Progenitor cell of endocrine pancreas (in vitro differentiated cells): ENCODE measurements around the gene STRADB. TPM values are rescaled to one million over a fixed set of nuclear protein-coding genes. Genes with fewer than 3 reads are reported as not detected.
"Not testable (repeated sequence)": the region's sequence is repeated elsewhere in the genome, so short reads cannot be mapped to it uniquely, and the experiment has no call there.

Source experiments
- DNase-seq: peaks from one replicate; pipeline ENCODE4 v3.0.0; 2021; ENCODE audit warnings: low spot score; ENCODE audit not compliant: unreplicated experiment
- H3K27ac Mint-ChIP-seq: 2 replicates; pipeline ENCODE4 v1.8.0; 2021; ENCODE audit warnings: mild to moderate bottlenecking, moderate library complexity, mixed read lengths
- H3K27me3 Mint-ChIP-seq: 2 replicates; pipeline ENCODE4 v1.8.0; 2021; ENCODE audit warnings: mixed read lengths
- H3K36me3 Mint-ChIP-seq: 2 replicates; pipeline ENCODE4 v1.8.0; 2022; ENCODE audit warnings: mixed read lengths; ENCODE audit not compliant: insufficient read depth
- H3K4me1 Mint-ChIP-seq: 2 replicates; pipeline ENCODE4 v1.8.0; 2021; ENCODE audit warnings: low read depth, mixed read lengths
- H3K4me3 Mint-ChIP-seq: 2 replicates; pipeline ENCODE4 v1.8.0; 2021; ENCODE audit warnings: low read depth, mild to moderate bottlenecking, moderate library complexity, mixed read lengths
- H3K9me3 Mint-ChIP-seq: 2 replicates; pipeline ENCODE4 v1.8.0; 2021; ENCODE audit warnings: low read depth, mixed read lengths
- CTCF ChIP-seq: fragments of 200-600 bp; sonication (generic); IDR thresholded peaks from one replicate; pipeline ENCODE4 v1.5.0; 2021; ENCODE audit warnings: antibody characterized with exemption, mild to moderate bottlenecking; ENCODE audit not compliant: unreplicated experiment
- total RNA-seq: library from RNA; stranded (reverse); gene quantifications from 2 replicates; pipeline ENCODE4 v1.2.1, GENCODE V29; 2021

STRADB gene
- total RNA-seq, 1 donor from 2014 or later, result 48.2 TPM

DNA sequence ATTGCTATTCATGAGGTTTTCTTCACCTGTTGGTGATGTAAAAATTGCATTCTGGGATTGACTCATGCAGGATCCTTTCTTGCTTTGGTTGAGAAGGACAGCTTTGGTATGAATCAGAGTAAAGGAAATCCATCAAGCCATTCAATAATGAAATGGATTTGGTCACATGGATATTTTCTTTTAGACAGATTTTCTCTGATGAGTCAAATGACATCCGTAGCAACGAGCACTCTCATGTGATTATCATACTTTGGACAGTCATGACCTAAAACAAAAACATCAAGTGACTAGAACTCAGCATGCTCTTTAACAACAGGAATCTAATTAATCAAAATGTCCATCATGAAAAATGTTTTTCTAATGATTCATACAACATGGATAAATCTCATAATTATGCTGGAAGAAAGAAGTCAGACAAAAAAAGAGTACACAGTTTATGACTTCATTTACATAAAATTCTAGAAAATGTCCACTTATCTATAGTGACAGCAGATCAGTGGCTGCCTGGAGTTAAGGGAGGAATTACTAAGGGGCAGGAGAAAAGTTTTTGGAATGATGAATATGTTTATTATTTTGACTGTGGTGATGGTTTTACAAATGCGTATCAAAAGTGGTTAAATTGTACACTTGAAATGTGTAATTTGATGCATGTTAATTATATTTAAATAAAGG is 31.0 kb upstream of the STRADB start:
- Mint-ChIP-seq H3K9me3 (no peaks in the 10 kb centered on the region), H3K4me1 (no peaks in the 10 kb centered on the region), H3K36me3 (peaks cover 7% of the 10 kb centered on the region), H3K4me3 (no peak overlapping the region), H3K27ac (no peak overlapping the region), H3K27me3 (no peaks in the 10 kb centered on the region)
- no peak for DNase-seq
- TF ChIP-seq CTCF, result no peak

GRCh38 chr2:201425952-201426351 is 25.6 kb upstream of the STRADB start:
- Mint-ChIP-seq H3K4me1 (no peaks in the 10 kb centered on the region), H3K9me3 (peaks cover 18% of the 10 kb centered on the region), H3K27me3 (no peaks in the 10 kb centered on the region), H3K36me3 (peaks cover 18% of the 10 kb centered on the region), H3K27ac (no peak overlapping the region), H3K4me3 (no peak overlapping the region)
- no peak for DNase-seq
- no peak for TF ChIP-seq CTCF

- H3K4me3 Mint-ChIP-seq, H3K4me1 Mint-ChIP-seq, H3K27ac Mint-ChIP-seq, H3K27me3 Mint-ChIP-seq, DNase-seq: not testable (repeated sequence)
- H3K9me3 Mint-ChIP-seq, result peaks cover 25% of the 10 kb centered on the region
- peaks cover 26% of the 10 kb centered on the region for H3K36me3 Mint-ChIP-seq
These were observed 23.2 kb upstream of the STRADB start for GRCh38 chr2:201428366-201428765.

GRCh38 chr2:201429835-201430234 is 21.7 kb upstream of the STRADB start:
- not testable (repeated sequence) for DNase-seq, H3K27ac Mint-ChIP-seq, H3K4me1 Mint-ChIP-seq, H3K27me3 Mint-ChIP-seq, H3K4me3 Mint-ChIP-seq
- H3K9me3 Mint-ChIP-seq, result peaks cover 25% of the 10 kb centered on the region
- peaks cover 26% of the 10 kb centered on the region for H3K36me3 Mint-ChIP-seq

DNA sequence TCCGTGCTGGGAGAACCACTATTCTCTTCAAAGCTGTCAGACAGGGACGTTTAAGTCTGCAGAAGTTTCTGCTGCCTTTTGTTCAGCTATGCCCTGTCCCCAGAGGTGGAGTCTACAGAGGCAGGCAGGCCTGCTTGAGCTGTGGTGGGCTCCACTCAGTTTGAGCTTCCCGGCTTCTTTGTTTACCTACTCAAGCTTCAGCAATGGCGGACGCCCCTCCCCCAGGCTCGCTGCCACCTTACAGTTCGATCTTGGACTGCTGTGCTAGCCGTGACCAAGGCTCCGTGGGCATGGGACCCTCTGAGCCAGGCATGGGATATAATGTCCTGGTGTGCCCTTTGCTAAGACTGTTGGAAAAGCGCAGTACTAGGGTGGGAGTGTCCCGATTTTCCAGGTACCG is 21.2 kb upstream of the STRADB start:
- not testable (repeated sequence) for H3K27me3 Mint-ChIP-seq, DNase-seq, H3K4me1 Mint-ChIP-seq, H3K27ac Mint-ChIP-seq, H3K4me3 Mint-ChIP-seq
- Mint-ChIP-seq H3K9me3 (peaks cover 25% of the 10 kb centered on the region), H3K36me3 (peaks cover 26% of the 10 kb centered on the region)

GRCh38 chr2:201430839-201431238 is 20.7 kb upstream of the STRADB start:
- Mint-ChIP-seq H3K4me1 (peaks cover 8% of the 10 kb centered on the region), H3K36me3 (peaks cover 26% of the 10 kb centered on the region), H3K9me3 (peaks cover 25% of the 10 kb centered on the region), H3K4me3 (no peak overlapping the region), H3K27me3 (no peaks in the 10 kb centered on the region), H3K27ac (no peak overlapping the region)
- DNase-seq, result no peak
- TF ChIP-seq CTCF, result no peak

- H3K27me3 Mint-ChIP-seq, result no peaks in the 10 kb centered on the region
- DNase-seq, result no peak
- no peak overlapping the region for H3K27ac Mint-ChIP-seq
- peaks cover 25% of the 10 kb centered on the region for H3K9me3 Mint-ChIP-seq
- no peak for TF ChIP-seq CTCF
- peaks cover 26% of the 10 kb centered on the region for H3K36me3 Mint-ChIP-seq
- H3K4me3 Mint-ChIP-seq, result no peak overlapping the region
- H3K4me1 Mint-ChIP-seq, result peaks cover 9% of the 10 kb centered on the region
These were observed 19.4 kb upstream of the STRADB start for GRCh38 chr2:201432038-201432620.
